ENCODE measurements around the gene SLC44A4.

Gene SLC44A4

GRCh38 chr6:31878222-31878621, 575 bp downstream of the SLC44A4 start:
- no peak overlapping the region for H3K4me3 ChIP-seq (ENCODE audit: low read depth, low read length)
- no peak for DNase-seq (ENCODE audit: low read depth)
- no peak for TF ChIP-seq CTCF (IDR thresholded peaks at IDR 0.05; ENCODE audit: insufficient read depth, low read depth, low read length, missing control alignments)

- no peak for DNase-seq (ENCODE audit: low read depth)
- TF ChIP-seq CTCF (IDR thresholded peaks at IDR 0.05; ENCODE audit: insufficient read depth, low read depth, low read length, missing control alignments): no peak
- no peak overlapping the region for H3K4me3 ChIP-seq (ENCODE audit: low read depth, low read length)
Measured at GRCh38 chr6:31877651-31878161, 1.1 kb downstream of the SLC44A4 start.

- no peak overlapping the region for H3K4me3 ChIP-seq (ENCODE audit: low read depth, low read length)
- TF ChIP-seq CTCF (IDR thresholded peaks at IDR 0.05; ENCODE audit: insufficient read depth, low read depth, low read length, missing control alignments): no peak
- no peak for DNase-seq (ENCODE audit: low read depth)
Measured at GRCh38 chr6:31877125-31877650, 1.6 kb downstream of the SLC44A4 start.

GRCh38 chr6:31876357-31876756, 2.4 kb downstream of the SLC44A4 start:
- no peak overlapping the region for H3K4me3 ChIP-seq (ENCODE audit: low read depth, low read length)
- TF ChIP-seq CTCF (IDR thresholded peaks at IDR 0.05; ENCODE audit: insufficient read depth, low read depth, low read length, missing control alignments): no peak
- DNase-seq (ENCODE audit: low read depth): no peak

GRCh38 chr6:31875877-31876276, 2.9 kb downstream of the SLC44A4 start:
- DNase-seq (ENCODE audit: low read depth): no peak
- TF ChIP-seq CTCF (IDR thresholded peaks at IDR 0.05; ENCODE audit: insufficient read depth, low read depth, low read length, missing control alignments): no peak
- H3K4me3 ChIP-seq (ENCODE audit: low read depth, low read length): no peak overlapping the region

GRCh38 chr6:31874836-31875572, 3.8 kb downstream of the SLC44A4 start:
- no peak for TF ChIP-seq CTCF (IDR thresholded peaks at IDR 0.05; ENCODE audit: insufficient read depth, low read depth, low read length, missing control alignments)
- no peak for DNase-seq (ENCODE audit: low read depth)
- no peak overlapping the region for H3K4me3 ChIP-seq (ENCODE audit: low read depth, low read length)

All from GM12865 (cell line).